ENCODE measurements around the gene TEKT2.

GRCh38 chr1:36096500-36097432 lies 12.9 kb downstream of the TEKT2 start:
- no peak for TF ChIP-seq EZH2 (IDR thresholded peaks at IDR 0.05; ENCODE audit: insufficient read depth, poor library complexity, severe bottlenecking)
- no peak for TF ChIP-seq EZH2phosphoT487 (IDR thresholded peaks at IDR 0.05; ENCODE audit: insufficient read depth, low read depth)

Measured in GM23248 (cell line).